Testis (tissue), 3 donors: Measurements from ENCODE around the gene HS3ST4. TPM values are rescaled to one million over a fixed set of nuclear protein-coding genes. Genes with fewer than 3 reads are reported as not detected.

Experiments
- DNase-seq: peaks from one replicate; pipeline ENCODE4 v3.0.0-alpha.2; 2019
- H3K27ac ChIP-seq, 2 donors: fragments of 200-600 bp; sonication (generic); one replicate each; pipeline ENCODE4 v1.5.1; 2019
- H3K27me3 ChIP-seq: fragments of 200-600 bp; sonication (generic); one replicate; pipeline ENCODE4 v1.5.1; 2019
- H3K36me3 ChIP-seq: fragments of 200-600 bp; sonication (generic); one replicate; pipeline ENCODE4 v1.5.1; 2017; ENCODE audit warnings: low read depth; ENCODE audit errors: missing control alignments
- H3K4me1 ChIP-seq: fragments of 200-600 bp; sonication (generic); one replicate; pipeline ENCODE4 v1.5.1; 2019
- H3K4me3 ChIP-seq, 2 donors: fragments of 200-600 bp; sonication (generic); one replicate each; pipeline ENCODE4 v1.5.1; 2017 to 2019
- H3K9me3 ChIP-seq: fragments of 200-600 bp; sonication (generic); one replicate; pipeline ENCODE4 v1.5.1; 2017
- POLR2A ChIP-seq: fragments of 450-650 bp; IDR thresholded peaks from one replicate; pipeline ENCODE4 v1.6.1; 2017; ENCODE audit warnings: antibody characterized with exemption, mild to moderate bottlenecking, moderate library complexity
- WGBS, 2 donors: methylation state at CpG; one replicate each; pipeline ENCODE4 v1.1.5; 2018; 5-methylcytosine and 5-hydroxymethylcytosine counted together
- intact Hi-C: fragments of 100-400 bp; cut with DNase I; formaldehyde crosslinking; loops from one replicate; pipeline ENCODE4 v1.15.1; 2023; ENCODE audit warnings: low total_unique reads
- polyA plus RNA-seq: library from polyadenylated mRNA; stranded (reverse); fragments of 350-450 nt; fragmentation: Illumina TruSeq; extraction: RNeasy Lipid Tissue Mini Kit (QIAGEN cat#74804); gene quantifications from one replicate; pipeline ENCODE4 v1.2.3, GENCODE V29; 2014; ENCODE audit warnings: low read depth, low replicate concordance; ENCODE audit not compliant: insufficient read depth
- total RNA-seq, 2 donors: library from RNA; depleted of rRNA; stranded (reverse); fragments of >200 nt; gene quantifications; one replicate each; pipeline ENCODE4 v1.2.3, GENCODE V29; 2016
- TF ChIP-seq, protein P1 (sequence below), 3 experiments: fragments of 450-650 bp in 2 of 3; fragments of 200-600 bp in 1 of 3; sonication (generic) in 1 of 3; IDR thresholded peaks; one replicate each; pipeline ENCODE4 v1.5.1; 2016 to 2019; ENCODE audit warnings: antibody characterized with exemption in 3 of 3, mild to moderate bottlenecking in 2 of 3, moderate library complexity in 1 of 3

HS3ST4 gene
- total and polyA plus RNA-seq, 3 donors from 2014 or later, result 0.37 to 2.7 (median 2.6) TPM

GRCh38 chr16:25783226-25783625, 91.5 kb downstream of the HS3ST4 start:
- Histone ChIP-seq H3K36me3 (no peaks in the 10 kb centered on the region), H3K27me3 (no peaks in the 10 kb centered on the region), H3K9me3 (no peaks in the 10 kb centered on the region), H3K4me1 (no peaks in the 10 kb centered on the region), H3K4me3 (no peak overlapping the region), H3K27ac (no peak overlapping the region)
- 71 to 91% methylated on average over 1 of the region's 1 CpG for WGBS, 2 donors
- intact Hi-C loops, result no loop called here
- no peak for TF ChIP-seq POLR2A
- TF ChIP-seq, protein P1, sequence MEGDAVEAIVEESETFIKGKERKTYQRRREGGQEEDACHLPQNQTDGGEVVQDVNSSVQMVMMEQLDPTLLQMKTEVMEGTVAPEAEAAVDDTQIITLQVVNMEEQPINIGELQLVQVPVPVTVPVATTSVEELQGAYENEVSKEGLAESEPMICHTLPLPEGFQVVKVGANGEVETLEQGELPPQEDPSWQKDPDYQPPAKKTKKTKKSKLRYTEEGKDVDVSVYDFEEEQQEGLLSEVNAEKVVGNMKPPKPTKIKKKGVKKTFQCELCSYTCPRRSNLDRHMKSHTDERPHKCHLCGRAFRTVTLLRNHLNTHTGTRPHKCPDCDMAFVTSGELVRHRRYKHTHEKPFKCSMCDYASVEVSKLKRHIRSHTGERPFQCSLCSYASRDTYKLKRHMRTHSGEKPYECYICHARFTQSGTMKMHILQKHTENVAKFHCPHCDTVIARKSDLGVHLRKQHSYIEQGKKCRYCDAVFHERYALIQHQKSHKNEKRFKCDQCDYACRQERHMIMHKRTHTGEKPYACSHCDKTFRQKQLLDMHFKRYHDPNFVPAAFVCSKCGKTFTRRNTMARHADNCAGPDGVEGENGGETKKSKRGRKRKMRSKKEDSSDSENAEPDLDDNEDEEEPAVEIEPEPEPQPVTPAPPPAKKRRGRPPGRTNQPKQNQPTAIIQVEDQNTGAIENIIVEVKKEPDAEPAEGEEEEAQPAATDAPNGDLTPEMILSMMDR (IDR thresholded peaks at IDR 0.05), result no peak
- DNase-seq, result no peak

- 56 to 64% methylated on average over 4 of the region's 4 CpGs for WGBS, 2 donors
- intact Hi-C loops, result no loop called here
- H3K9me3 ChIP-seq, result no peaks in the 10 kb centered on the region
- no peaks in the 10 kb centered on the region for H3K36me3 ChIP-seq
- H3K4me3 ChIP-seq, result no peak overlapping the region
- TF ChIP-seq, protein P1 (IDR thresholded peaks at IDR 0.05), result no peak
- no peak for TF ChIP-seq POLR2A
- DNase-seq, result no peak
- no peak overlapping the region for H3K27ac ChIP-seq
- no peaks in the 10 kb centered on the region for H3K4me1 ChIP-seq
- H3K27me3 ChIP-seq, result no peaks in the 10 kb centered on the region
Observed at GRCh38 chr16:25785361-25785760, 93.6 kb downstream of the HS3ST4 start.

- Histone ChIP-seq H3K36me3 (no peaks in the 10 kb centered on the region), H3K27ac (no peak overlapping the region), H3K27me3 (no peaks in the 10 kb centered on the region), H3K4me3 (no peak overlapping the region), H3K9me3 (no peaks in the 10 kb centered on the region), H3K4me1 (no peaks in the 10 kb centered on the region)
- 82 to 87% methylated on average over 4 of the region's 4 CpGs for WGBS, 2 donors
- TF ChIP-seq, protein P1 (IDR thresholded peaks at IDR 0.05), result no peak
- TF ChIP-seq POLR2A, result no peak
- intact Hi-C loops, result no loop called here
- no peak for DNase-seq
Observed at GRCh38 chr16:25786748-25787147, 95.0 kb downstream of the HS3ST4 start.

DNA sequence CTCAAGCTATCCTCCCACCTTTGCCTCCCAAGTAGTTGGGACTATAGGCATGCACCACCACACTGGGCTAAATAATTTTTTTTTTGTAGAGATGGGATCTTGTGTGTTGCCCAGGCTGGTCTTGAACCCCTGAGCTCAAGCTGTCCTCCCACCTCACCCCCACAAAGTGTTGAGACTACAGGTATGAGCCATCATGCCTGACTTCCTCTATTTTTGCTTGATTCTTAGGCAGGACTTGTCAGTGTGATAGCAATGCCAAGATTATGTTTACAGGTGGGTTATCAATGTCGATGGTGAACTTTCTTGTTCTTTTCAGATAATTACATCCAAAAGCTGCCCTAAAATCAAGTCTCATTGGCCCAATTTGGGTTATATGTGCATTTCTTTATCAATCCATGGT, 96.9 kb downstream of the HS3ST4 start:
- intact Hi-C loops, result no loop called here
- H3K36me3 ChIP-seq, result no peaks in the 10 kb centered on the region
- TF ChIP-seq, protein P1 (IDR thresholded peaks at IDR 0.05), result no peak
- TF ChIP-seq POLR2A, result no peak
- no peak for DNase-seq
- H3K4me3 ChIP-seq, result no peak overlapping the region
- H3K27me3 ChIP-seq, result no peaks in the 10 kb centered on the region
- no peaks in the 10 kb centered on the region for H3K4me1 ChIP-seq
- H3K9me3 ChIP-seq, result no peaks in the 10 kb centered on the region
- 85 to 86% methylated on average over 1 of the region's 1 CpG for WGBS, 2 donors
- H3K27ac ChIP-seq, result no peak overlapping the region

- WGBS, 2 donors, result 76 to 83% methylated on average over 4 of the region's 4 CpGs
- no peak for DNase-seq
- intact Hi-C loops, result no loop called here
- H3K4me3 ChIP-seq, result no peak overlapping the region
- no peaks in the 10 kb centered on the region for H3K36me3 ChIP-seq
- no peaks in the 10 kb centered on the region for H3K27me3 ChIP-seq
- H3K27ac ChIP-seq, result no peak overlapping the region
- H3K4me1 ChIP-seq, result no peaks in the 10 kb centered on the region
- no peaks in the 10 kb centered on the region for H3K9me3 ChIP-seq
- TF ChIP-seq, protein P1 (IDR thresholded peaks at IDR 0.05), result no peak
- TF ChIP-seq POLR2A, result no peak
Observed at GRCh38 chr16:25796239-25796638, 104.5 kb downstream of the HS3ST4 start.
